VCaP (cell line): ENCODE results near the gene PLA2G5.

Source experiments
- H3K27ac ChIP-seq: fragments of 450-650 bp; 2 replicates; pipeline ENCODE4 v1.5.1; 2017
- TF ChIP-seq, protein P1 (sequence below): fragments of 450-650 bp; conservative IDR thresholded peaks from 2 replicates; pipeline ENCODE4 v1.5.1; 2017; ENCODE audit warnings: mild to moderate bottlenecking, moderate library complexity

PLA2G5 gene

DNA sequence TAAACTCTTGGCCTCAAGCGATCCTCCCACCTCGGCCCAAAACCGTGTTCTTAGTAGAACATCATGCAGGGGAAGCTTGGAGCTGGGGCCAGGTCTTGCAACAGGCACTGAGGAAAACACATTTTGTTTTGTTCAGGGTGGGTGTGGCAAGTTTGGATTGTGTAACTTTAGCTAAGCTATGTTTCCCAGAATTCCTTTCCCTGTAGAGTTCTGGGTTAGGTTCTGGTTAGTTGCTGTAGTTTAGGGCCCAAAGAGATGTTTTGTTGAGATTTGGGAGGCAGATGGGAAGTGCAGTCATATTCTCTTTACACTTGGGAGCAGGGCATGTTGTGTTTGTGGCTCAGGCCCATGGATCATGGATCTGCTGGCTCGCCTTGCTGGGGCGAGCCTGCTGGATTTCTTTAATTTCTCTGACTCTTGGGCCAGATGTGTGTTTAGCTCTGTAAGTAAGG is 24.0 kb downstream of the PLA2G5 start:
- TF ChIP-seq, protein P1, sequence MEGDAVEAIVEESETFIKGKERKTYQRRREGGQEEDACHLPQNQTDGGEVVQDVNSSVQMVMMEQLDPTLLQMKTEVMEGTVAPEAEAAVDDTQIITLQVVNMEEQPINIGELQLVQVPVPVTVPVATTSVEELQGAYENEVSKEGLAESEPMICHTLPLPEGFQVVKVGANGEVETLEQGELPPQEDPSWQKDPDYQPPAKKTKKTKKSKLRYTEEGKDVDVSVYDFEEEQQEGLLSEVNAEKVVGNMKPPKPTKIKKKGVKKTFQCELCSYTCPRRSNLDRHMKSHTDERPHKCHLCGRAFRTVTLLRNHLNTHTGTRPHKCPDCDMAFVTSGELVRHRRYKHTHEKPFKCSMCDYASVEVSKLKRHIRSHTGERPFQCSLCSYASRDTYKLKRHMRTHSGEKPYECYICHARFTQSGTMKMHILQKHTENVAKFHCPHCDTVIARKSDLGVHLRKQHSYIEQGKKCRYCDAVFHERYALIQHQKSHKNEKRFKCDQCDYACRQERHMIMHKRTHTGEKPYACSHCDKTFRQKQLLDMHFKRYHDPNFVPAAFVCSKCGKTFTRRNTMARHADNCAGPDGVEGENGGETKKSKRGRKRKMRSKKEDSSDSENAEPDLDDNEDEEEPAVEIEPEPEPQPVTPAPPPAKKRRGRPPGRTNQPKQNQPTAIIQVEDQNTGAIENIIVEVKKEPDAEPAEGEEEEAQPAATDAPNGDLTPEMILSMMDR: no peak
- no peak overlapping the region for H3K27ac ChIP-seq

GRCh38 chr1:20095564-20096434 is 25.8 kb downstream of the PLA2G5 start:
- no peak overlapping the region for H3K27ac ChIP-seq
- TF ChIP-seq, protein P1: no peak

GRCh38 chr1:20096840-20097447 is 26.9 kb downstream of the PLA2G5 start:
- no peak overlapping the region for H3K27ac ChIP-seq
- TF ChIP-seq, protein P1: no peak

DNA sequence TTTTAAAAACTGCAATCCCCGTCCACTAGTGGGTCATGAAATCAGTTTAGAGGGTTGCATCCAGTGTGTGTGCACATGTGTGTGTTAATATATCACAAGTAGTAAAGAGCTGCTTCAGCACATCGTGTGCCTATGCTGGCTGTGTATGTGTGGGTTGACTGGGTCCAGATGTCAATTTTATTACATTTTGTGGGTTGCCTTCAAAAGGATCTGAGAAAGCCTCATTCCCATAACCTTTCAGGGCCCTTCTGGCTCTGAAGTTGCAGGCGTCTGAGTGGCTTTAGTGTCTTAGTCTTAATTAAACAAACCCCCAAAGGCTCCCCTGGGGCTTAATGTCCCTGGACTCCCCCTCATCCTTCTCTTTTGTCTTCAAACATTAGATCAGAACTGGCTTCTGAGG is 29.5 kb downstream of the PLA2G5 start:
- H3K27ac ChIP-seq: no peak overlapping the region

DNA sequence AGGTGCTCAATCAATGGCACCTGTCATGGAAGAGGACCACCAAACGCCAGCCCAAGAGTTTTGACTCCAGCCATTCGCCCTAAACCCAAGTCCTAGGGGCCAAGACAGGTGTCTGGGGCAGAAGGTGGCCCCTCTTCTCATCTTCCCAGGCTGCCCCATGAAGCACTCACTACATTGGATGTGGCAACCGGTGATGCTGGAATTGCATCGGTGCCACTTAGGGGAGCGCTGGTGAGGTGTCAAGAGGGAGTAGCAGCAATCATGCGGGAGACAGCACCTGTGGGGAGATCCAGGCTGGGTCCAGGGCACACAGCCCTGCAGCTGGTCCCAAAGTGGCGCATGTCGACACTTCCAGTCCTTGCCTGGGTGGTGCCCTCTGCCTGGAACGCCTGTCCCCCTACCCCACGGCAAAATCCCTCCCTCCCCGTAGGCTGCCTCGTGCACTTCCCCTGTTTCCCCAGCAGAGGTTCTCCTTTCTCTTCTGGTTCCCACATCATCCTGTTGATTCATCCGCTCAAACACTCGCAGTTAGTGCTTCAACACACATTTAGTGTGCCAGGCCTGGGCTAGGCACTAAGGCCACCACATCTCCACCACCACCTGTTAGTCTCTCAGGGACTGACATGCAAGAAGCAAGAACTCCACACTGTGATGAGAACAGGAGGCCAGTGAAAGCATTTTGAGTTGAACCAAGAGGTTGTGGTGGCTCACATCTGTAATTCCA is 30.8 kb downstream of the PLA2G5 start:
- TF ChIP-seq, protein P1: peak; percentile 90
- H3K27ac ChIP-seq: peak overlapping the region; percentile 82; the same call in 1 of the 2 replicates

More for the DNA sequence above, 29.5 kb downstream of the PLA2G5 start:
- TF ChIP-seq, protein P1: no peak

GRCh38 chr1:20102875-20103274 is 32.9 kb downstream of the PLA2G5 start:
- peak overlapping the region; percentile 82; the same call in 1 of the 2 replicates for H3K27ac ChIP-seq
- TF ChIP-seq, protein P1: no peak

GRCh38 chr1:20105856-20106255 is 35.9 kb downstream of the PLA2G5 start:
- TF ChIP-seq, protein P1: no peak
- peak overlapping the region; percentile 82 for H3K27ac ChIP-seq
